H1 (cell line): ENCODE measurements around the gene PARP14. TPM values are rescaled to one million over a fixed set of nuclear protein-coding genes. Genes with fewer than 3 reads are reported as not detected.

ENCODE experiments used
- CHD1 ChIP-seq: IDR thresholded peaks from 2 replicates; pipeline ENCODE4 v1.6.1; 2012; ENCODE audit warnings: low read depth, low read length, improper control_type of control experiment
- GABPA ChIP-seq: IDR thresholded peaks from 2 replicates; pipeline ENCODE4 v1.6.1; 2011; ENCODE audit warnings: mild to moderate bottlenecking, low read length, moderate library complexity, borderline replicate concordance; ENCODE audit not compliant: insufficient read depth
- TAF1 ChIP-seq: IDR thresholded peaks from 2 replicates; pipeline ENCODE4 v1.6.1; 2011; ENCODE audit warnings: mild to moderate bottlenecking, low read depth, low read length
- TAF7 ChIP-seq: optimal IDR thresholded peaks from 2 replicates; pipeline ENCODE3; 2011; ENCODE audit warnings: low read depth, mild to moderate bottlenecking, inconsistent platforms, low read length, moderate library complexity, borderline replicate concordance
- polyA plus RNA-seq, 7 experiments: library from polyadenylated mRNA; depleted of rRNA in 3 of 7; stranded (reverse) in 5 of 7; unstranded in 2 of 7; fragments of >200 nt in 5 of 7; fragments of 200-250 nt in 2 of 7; gene quantifications; 1 replicate in 5 of 7; 2 replicates in 1 of 7; 4 replicates in 1 of 7; pipeline versions ENCODE4 v1.2.1 to v1.2.3, GENCODE V29; 2011 to 2013; ENCODE audit warnings: missing spikeins in 2 of 7, mixed read lengths in 2 of 7
- total RNA-seq: library from RNA; stranded (reverse); fragmentation: NEBNext Ultra II Directional; extraction: Animal tissue kit (Norgen Biotek cat#: 25700); gene quantifications from 2 replicates; pipeline ENCODE4 v1.2.1, GENCODE V29; 2021

Gene PARP14
- total and polyA plus RNA-seq, 2 of the 8 experiments (the other 6 are each of a cell fraction or from before 2014, with no cell fraction given) = 12.6 to 17.6 TPM

DNA sequence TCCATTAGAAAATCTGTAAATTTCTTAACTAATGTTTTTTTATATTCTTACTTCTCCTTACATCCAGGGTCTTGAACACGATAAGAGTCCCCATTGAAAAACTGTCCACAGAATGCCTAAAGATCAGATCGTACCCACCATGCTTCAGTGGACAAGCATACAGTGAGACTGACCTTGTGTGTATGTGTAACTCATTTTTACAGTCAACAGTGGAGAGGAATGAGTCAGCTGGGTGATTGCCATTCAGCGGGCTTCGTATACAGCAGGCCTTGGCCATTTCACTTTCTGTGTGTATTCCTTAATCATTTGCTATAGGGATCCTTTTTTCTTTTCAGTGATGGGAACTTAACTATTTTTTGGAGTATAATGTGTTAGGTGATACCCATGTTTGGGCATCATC, 10.6 kb downstream of the PARP14 start (continued):
- TF ChIP-seq GABPA = no peak
- TF ChIP-seq TAF1 = no peak
- no peak for TF ChIP-seq CHD1
- no peak for TF ChIP-seq TAF7
